Adrenal gland (tissue), 12 donors: ENCODE measurements around the gene SELP. TPM values are rescaled to one million over a fixed set of nuclear protein-coding genes. Genes with fewer than 3 reads are reported as not detected.
"Not testable (repeated sequence)": the region's sequence is repeated elsewhere in the genome, so short reads cannot be mapped to it uniquely, and the experiment has no call there.

Experiments used
- DNase-seq, 7 donors: peaks; one replicate each; pipeline ENCODE4 v3.0.0-alpha.2; 2019 to 2020
- H3K27ac ChIP-seq, 5 donors: fragments of 200-600 bp; sonication (generic) in 4 of 5; 1 replicate in 3 of 5; 2 replicates in 2 of 5; pipeline versions ENCODE4 v1.5.1 to v1.8.0; 2016 to 2020; ENCODE audit warnings: mild to moderate bottlenecking in 1 of 5
- H3K27me3 ChIP-seq: fragments of 200-600 bp; 2 replicates; pipeline ENCODE4 v1.8.0; 2021
- H3K36me3 ChIP-seq, 2 donors: fragments of 200-600 bp; replicated peaks in 1 of 2; 1 replicate in 1 of 2; 2 replicates in 1 of 2; pipeline versions ENCODE4 v1.5.1 to v1.8.0; 2018 to 2022
- H3K4me1 ChIP-seq, 2 donors: fragments of 200-600 bp; replicated peaks in 1 of 2; 1 replicate in 1 of 2; 2 replicates in 1 of 2; pipeline versions ENCODE4 v1.5.1 to v1.8.0; 2018 to 2021
- H3K4me3 ChIP-seq, 4 donors: fragments of 200-600 bp; sonication (generic) in 3 of 4; one replicate each; pipeline ENCODE4 v1.5.1; 2016 to 2018
- H3K9me3 ChIP-seq, 3 donors: fragments of 200-600 bp; sonication (generic) in 1 of 3; replicated peaks in 1 of 3; 1 replicate in 2 of 3; 2 replicates in 1 of 3; pipeline versions ENCODE4 v1.5.1 to v1.8.0; 2016 to 2021
- POLR2A ChIP-seq, 2 donors: fragments of 450-650 bp; IDR thresholded peaks; one replicate each; pipeline ENCODE4 v1.6.1; 2017; ENCODE audit warnings: antibody characterized with exemption in 2 of 2, mild to moderate bottlenecking in 2 of 2, moderate library complexity in 1 of 2
- WGBS, 4 donors: extraction: QIAGEN DNeasy Blood & Tissue Kit in 2 of 4; methylation state at CpG; one replicate each; pipeline versions ENCODE4 v1.1.5 to v1.1.7; 2013 to 2017; 5-methylcytosine and 5-hydroxymethylcytosine counted together
- intact Hi-C, 2 donors: fragments of 100-400 bp; cut with DNase I; formaldehyde crosslinking; loops; one replicate each; pipeline versions ENCODE4 v1.14.1 to v1.15.0; 2022 to 2023
- polyA plus RNA-seq, 3 donors: library from polyadenylated mRNA; stranded (reverse); fragments of 200-250 nt in 2 of 3; fragments of 350-450 nt in 1 of 3; fragmentation: Illumina TruSeq in 1 of 3; extraction: RNeasy Lipid Tissue Mini Kit (QIAGEN cat#74804) in 1 of 3; gene quantifications; one replicate each; pipeline ENCODE4 v1.2.3, GENCODE V29; 2013 to 2014
- total RNA-seq, 9 donors: library from RNA; depleted of rRNA in 4 of 9; stranded (reverse); fragments of >200 nt in 4 of 9; fragments of 120-200 nt in 1 of 9; fragmentation: NEBNext Ultra II Directional in 1 of 9; extraction: Animal tissue kit (Norgen Biotek cat#: 25700) in 1 of 9; gene quantifications; one replicate each; pipeline versions ENCODE4 v1.1.0 to v1.2.4, GENCODE V29; 2013 to 2023
- TF ChIP-seq, protein P1 (sequence below), 6 experiments: fragments of 450-650 bp in 4 of 6; fragments of 200-600 bp in 2 of 6; sonication (generic) in 1 of 6; IDR thresholded peaks; 1 replicate in 5 of 6; 2 replicates in 1 of 6; pipeline versions ENCODE4 v1.5.1 to v1.8.0; 2016 to 2021; ENCODE audit warnings: antibody characterized with exemption in 6 of 6, mild to moderate bottlenecking in 2 of 6, moderate library complexity in 1 of 6
- donor health status: healthy with polysubstance abuse.
- donor health status: Bipolar disorder and iron deficiency.
- donor health status: DM: yes; HTN: yes; CAD: no.
- donor health status: DM: no; HTN: no; CAD: no.
- donor health status: DM: no; HTN: no; CAD: no.
- donor health status: DM: yes; HTN: yes; CAD: no.

The SELP gene
- total and polyA plus RNA-seq, 12 donors, result 1.6 to 10.9 (median 3.4) TPM

DNA sequence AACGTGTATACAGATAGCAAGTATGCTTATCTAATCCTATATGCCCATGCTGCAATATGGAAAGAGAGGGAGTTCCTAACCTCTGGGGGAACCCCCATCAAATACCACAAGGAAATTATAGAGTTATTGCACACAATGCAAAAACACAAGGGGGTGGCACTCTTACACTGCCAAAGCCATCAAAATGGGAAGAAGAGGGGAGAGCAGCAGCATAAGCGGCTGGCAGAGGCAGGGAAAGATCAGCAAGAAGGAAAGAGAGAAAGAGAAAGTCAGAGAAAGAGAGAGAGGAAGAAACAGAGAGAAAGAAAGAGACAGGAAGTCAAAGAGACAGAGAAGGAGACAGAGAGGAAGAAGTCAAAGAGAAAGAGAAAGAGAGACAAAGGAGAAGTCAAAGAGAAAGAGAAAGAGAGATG is 37.3 kb upstream of the SELP start:
- H3K27me3 ChIP-seq, H3K36me3 ChIP-seq, H3K4me1 ChIP-seq, H3K9me3 ChIP-seq, intact Hi-C loops, H3K4me3 ChIP-seq, DNase-seq, H3K27ac ChIP-seq: not testable (repeated sequence)
- 41 to 67% (median 54%) methylated on average over 2 of the region's 2 CpGs for WGBS, 4 donors

DNA sequence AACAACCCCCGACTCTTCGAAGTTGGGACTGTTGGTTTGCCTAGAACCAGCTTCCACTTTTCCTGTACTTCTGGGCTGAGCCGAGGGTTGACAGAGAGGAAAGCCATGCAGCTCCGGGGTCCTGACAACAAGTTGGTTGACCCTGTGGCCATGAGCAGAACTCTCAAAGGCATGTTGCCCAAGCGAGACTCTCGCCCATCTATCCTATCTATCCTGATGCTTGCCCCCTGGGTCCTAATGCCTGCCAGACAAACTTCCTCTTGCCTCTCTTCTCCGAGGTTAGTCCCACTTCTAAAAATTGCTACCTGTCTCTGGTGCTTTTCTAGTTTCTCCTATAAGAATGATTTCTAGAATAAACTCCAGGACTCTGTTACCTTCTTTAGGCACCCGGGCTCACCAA is 32.8 kb upstream of the SELP start:
- H3K9me3 ChIP-seq, DNase-seq, intact Hi-C loops, H3K4me3 ChIP-seq, H3K4me1 ChIP-seq, H3K27ac ChIP-seq, H3K27me3 ChIP-seq, H3K36me3 ChIP-seq: not testable (repeated sequence)
- WGBS, 4 donors, result 57 to 62% (median 60%) methylated on average over 7 to 8 of the region's 8 CpGs

DNA sequence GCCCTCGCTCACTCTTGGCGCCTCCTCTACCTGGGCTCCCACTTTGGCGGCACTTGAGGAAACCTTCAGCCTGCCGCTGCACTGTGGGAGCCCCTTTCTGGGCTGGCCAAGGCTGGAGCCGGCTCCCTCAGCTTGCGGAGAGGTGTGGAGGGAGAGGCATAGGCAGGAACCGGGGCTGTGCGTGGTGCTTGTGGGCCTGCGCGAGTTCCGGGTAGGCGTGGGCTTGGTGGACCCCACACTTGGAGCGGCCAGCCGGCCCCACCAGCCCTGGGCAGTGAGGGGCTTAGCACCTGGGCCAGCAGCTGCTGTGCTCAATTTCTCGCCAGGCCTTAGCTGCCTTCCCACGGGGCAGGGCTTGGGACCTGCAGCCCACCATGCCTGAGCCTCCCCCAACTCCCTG is 31.1 kb upstream of the SELP start:
- H3K4me3 ChIP-seq, intact Hi-C loops, H3K27me3 ChIP-seq, H3K4me1 ChIP-seq, DNase-seq, H3K27ac ChIP-seq, H3K9me3 ChIP-seq, H3K36me3 ChIP-seq: not testable (repeated sequence)
- WGBS, 4 donors, result 89 to 100% (median 91%) methylated on average over 5 to 14 of the region's 16 CpGs

DNA sequence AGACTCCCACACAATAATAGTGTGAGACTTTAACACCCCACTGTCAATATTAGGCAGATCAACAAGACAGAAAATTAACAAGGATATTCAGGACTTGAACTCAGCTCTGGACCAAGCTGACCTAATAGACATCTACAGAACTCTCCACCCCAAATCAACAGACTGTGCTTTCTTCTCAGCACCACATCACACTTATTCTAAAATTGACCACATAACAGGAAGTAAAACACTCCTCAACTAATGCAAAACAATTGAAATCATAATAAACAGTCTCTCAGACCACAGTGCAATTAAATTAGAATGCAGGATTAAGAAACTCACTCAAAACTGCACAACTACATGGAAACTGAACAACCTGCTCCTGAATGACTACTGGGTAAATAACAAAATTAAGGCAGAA is 28.9 kb upstream of the SELP start:
- H3K27me3 ChIP-seq, H3K36me3 ChIP-seq, DNase-seq, H3K4me3 ChIP-seq, H3K27ac ChIP-seq, intact Hi-C loops, H3K9me3 ChIP-seq, H3K4me1 ChIP-seq: not testable (repeated sequence)

DNA sequence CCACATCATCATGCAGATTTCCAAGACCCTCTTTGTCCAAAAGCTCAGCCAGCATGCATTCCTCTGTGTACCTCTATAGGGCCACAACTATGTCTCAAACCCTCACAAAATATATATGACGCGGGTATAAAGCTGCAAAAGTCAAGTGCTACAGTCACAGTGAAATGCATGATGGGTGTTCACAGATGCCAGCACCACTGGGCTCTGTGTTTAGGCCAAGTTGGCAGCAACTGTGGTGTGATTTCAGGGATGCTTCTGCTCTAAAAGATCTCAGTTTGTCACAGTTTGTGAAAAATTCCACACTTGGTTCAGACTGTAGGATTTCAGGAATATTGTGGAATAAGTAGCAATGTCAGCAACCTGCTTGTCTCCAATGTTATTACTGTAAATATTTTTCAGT is 23.9 kb upstream of the SELP start:
- Histone ChIP-seq H3K4me3 (no peak overlapping the region), H3K4me1 (no peaks in the 10 kb centered on the region), H3K27ac (no peak overlapping the region), H3K9me3 (no peaks in the 10 kb centered on the region), H3K27me3 (no peaks in the 10 kb centered on the region), H3K36me3 (no peaks in the 10 kb centered on the region)
- TF ChIP-seq, protein P1, sequence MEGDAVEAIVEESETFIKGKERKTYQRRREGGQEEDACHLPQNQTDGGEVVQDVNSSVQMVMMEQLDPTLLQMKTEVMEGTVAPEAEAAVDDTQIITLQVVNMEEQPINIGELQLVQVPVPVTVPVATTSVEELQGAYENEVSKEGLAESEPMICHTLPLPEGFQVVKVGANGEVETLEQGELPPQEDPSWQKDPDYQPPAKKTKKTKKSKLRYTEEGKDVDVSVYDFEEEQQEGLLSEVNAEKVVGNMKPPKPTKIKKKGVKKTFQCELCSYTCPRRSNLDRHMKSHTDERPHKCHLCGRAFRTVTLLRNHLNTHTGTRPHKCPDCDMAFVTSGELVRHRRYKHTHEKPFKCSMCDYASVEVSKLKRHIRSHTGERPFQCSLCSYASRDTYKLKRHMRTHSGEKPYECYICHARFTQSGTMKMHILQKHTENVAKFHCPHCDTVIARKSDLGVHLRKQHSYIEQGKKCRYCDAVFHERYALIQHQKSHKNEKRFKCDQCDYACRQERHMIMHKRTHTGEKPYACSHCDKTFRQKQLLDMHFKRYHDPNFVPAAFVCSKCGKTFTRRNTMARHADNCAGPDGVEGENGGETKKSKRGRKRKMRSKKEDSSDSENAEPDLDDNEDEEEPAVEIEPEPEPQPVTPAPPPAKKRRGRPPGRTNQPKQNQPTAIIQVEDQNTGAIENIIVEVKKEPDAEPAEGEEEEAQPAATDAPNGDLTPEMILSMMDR (IDR thresholded peaks at IDR 0.05), result no peak
- TF ChIP-seq POLR2A (IDR thresholded peaks at IDR 0.05), result no peak
- intact Hi-C loops, result no loop called here
- no peak for DNase-seq
- 61 to 91% (median 80%) methylated on average over 2 of the region's 2 CpGs for WGBS, 4 donors

DNA sequence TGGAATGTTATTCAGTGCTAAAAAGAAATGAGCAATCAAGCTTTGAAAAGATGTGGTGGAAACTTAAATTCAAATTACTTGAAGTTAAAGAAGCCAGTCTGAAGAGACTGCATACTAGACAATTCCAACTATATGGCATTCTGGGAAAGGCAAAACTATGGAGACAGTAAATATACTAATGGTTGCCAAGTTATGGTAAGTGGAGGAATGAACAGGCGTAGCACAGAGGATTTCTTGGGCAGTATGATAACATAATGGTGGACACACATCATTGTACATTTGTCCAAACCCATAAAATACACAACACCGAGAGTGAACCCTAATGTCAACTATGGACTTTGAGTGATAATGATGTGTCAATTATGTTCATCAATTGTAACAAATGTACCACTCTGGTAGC is 21.1 kb upstream of the SELP start:
- H3K27ac ChIP-seq, result no peak overlapping the region
- intact Hi-C loops, result no loop called here
- H3K4me1 ChIP-seq, result no peaks in the 10 kb centered on the region
- no peaks in the 10 kb centered on the region for H3K27me3 ChIP-seq
- no peaks in the 10 kb centered on the region for H3K36me3 ChIP-seq
- no peak for TF ChIP-seq POLR2A (IDR thresholded peaks at IDR 0.05)
- TF ChIP-seq, protein P1 (IDR thresholded peaks at IDR 0.05), result no peak
- no peak overlapping the region for H3K4me3 ChIP-seq
- no peaks in the 10 kb centered on the region for H3K9me3 ChIP-seq
- no peak for DNase-seq
- WGBS, 4 donors, result 71 to 84% (median 77%) methylated on average over 2 of the region's 2 CpGs
